Activated CD8-positive, alpha-beta T cell treated with anti-CD3 and anti-CD28 coated beads for 36 hours (primary cell): ENCODE measurements around the gene CYP4F8. TPM values are rescaled to one million over a fixed set of nuclear protein-coding genes. Genes with fewer than 3 reads are reported as not detected.
A peak's percentile ranks its signal among the peaks of the same experiment; 100 is the strongest.

Experiments used
- ATAC-seq: fragments of 200-7000 bp; cut with Tn5 transposase; one replicate; pipeline ENCODE4 v1.10.0; 2021; ENCODE audit warnings: mild to moderate bottlenecking, moderate library complexity
- CTCF ChIA-PET: fragments of 350-600 bp; sonication (Branson Sonifier 250); formaldehyde crosslinking; loops from one replicate; lab custom pipeline; 2021; ENCODE audit warnings: antibody characterized with exemption; lab: Charles Lee
- POLR2A ChIA-PET: fragments of 350-600 bp; sonication (Branson Sonifier 250); formaldehyde crosslinking; loops from one replicate; lab custom pipeline; 2021; ENCODE audit warnings: antibody characterized with exemption; lab: Charles Lee
- DNase-seq: peaks from one replicate; pipeline ENCODE4 v3.0.0-alpha.2; 2020
- H3K27ac Mint-ChIP-seq: one replicate; pipeline ENCODE4 v1.8.0; 2021; ENCODE audit warnings: mild to moderate bottlenecking, mixed read lengths
- H3K27me3 Mint-ChIP-seq: one replicate; pipeline ENCODE4 v1.8.0; 2021; ENCODE audit warnings: mixed read lengths
- H3K36me3 Mint-ChIP-seq: one replicate; pipeline ENCODE4 v1.8.0; 2021; ENCODE audit warnings: low read depth, mixed read lengths
- H3K4me1 Mint-ChIP-seq: one replicate; pipeline ENCODE4 v1.8.0; 2021; ENCODE audit warnings: low read depth, mixed read lengths
- H3K4me3 Mint-ChIP-seq: one replicate; pipeline ENCODE4 v1.8.0; 2021; ENCODE audit warnings: mild to moderate bottlenecking, moderate library complexity, mixed read lengths
- H3K9me3 Mint-ChIP-seq: one replicate; pipeline ENCODE4 v1.8.0; 2021; ENCODE audit warnings: mixed read lengths
- CTCF ChIP-seq: fragments of 200-600 bp; IDR thresholded peaks from one replicate; pipeline ENCODE4 v1.8.0; 2022; ENCODE audit warnings: antibody characterized with exemption, mild to moderate bottlenecking
- intact Hi-C: fragments of 100-400 bp; cut with micrococcal nuclease; formaldehyde crosslinking; loops from one replicate; pipeline ENCODE4 v1.10.0; 2022
- total RNA-seq, 2 experiments: library from RNA; stranded (reverse); gene quantifications; one replicate each; pipeline ENCODE4 v1.2.3, GENCODE V29; 2021

Gene CYP4F8
- total RNA-seq, 2 experiments from 2014 or later: not detected

- CTCF ChIA-PET: no interaction called here
Measured at GRCh38 chr19:15577184-15577771, 37.7 kb upstream of the CYP4F8 start.

GRCh38 chr19:15583346-15583745 is 31.7 kb upstream of the CYP4F8 start:
- Mint-ChIP-seq H3K4me3 (no peak overlapping the region), H3K36me3 (no peaks in the 10 kb centered on the region), H3K4me1 (peaks cover 4% of the 10 kb centered on the region), H3K27ac (no peak overlapping the region), H3K27me3 (peaks cover 12% of the 10 kb centered on the region), H3K9me3 (no peaks in the 10 kb centered on the region)
- POLR2A ChIA-PET: no interaction called here
- DNase-seq: no peak
- intact Hi-C loops: no loop called here
- ATAC-seq: no peak
- no peak for TF ChIP-seq CTCF
- CTCF ChIA-PET: no interaction called here

More at GRCh38 chr19:15577184-15577771, 37.7 kb upstream of the CYP4F8 start:
- no peak overlapping the region for H3K27ac Mint-ChIP-seq
- intact Hi-C loops: no loop called here
- H3K4me3 Mint-ChIP-seq: no peak overlapping the region
- H3K27me3 Mint-ChIP-seq: peaks cover 12% of the 10 kb centered on the region
- no peaks in the 10 kb centered on the region for H3K36me3 Mint-ChIP-seq
- H3K4me1 Mint-ChIP-seq: no peaks in the 10 kb centered on the region
- ATAC-seq: no peak
- no peak for DNase-seq
- POLR2A ChIA-PET: no interaction called here
- TF ChIP-seq CTCF: no peak
- no peaks in the 10 kb centered on the region for H3K9me3 Mint-ChIP-seq

- CTCF ChIA-PET: interaction anchor here (0.7 to 1.0 kb wide), 2 partner anchors 8 to 9 kb away, joined by 3 read pairs; no protein-coding TSS in a partner anchor
- peak overlapping the region; percentile 57 for H3K4me3 Mint-ChIP-seq
Measured at GRCh38 chr19:15584095-15584494, 30.9 kb upstream of the CYP4F8 start.

GRCh38 chr19:15584541-15585115 is 30.4 kb upstream of the CYP4F8 start:
- intact Hi-C loops: no loop called here

More at GRCh38 chr19:15584095-15584494, 30.9 kb upstream of the CYP4F8 start:
- ATAC-seq (no peak), DNase-seq (no peak)
- TF ChIP-seq CTCF: no peak
- intact Hi-C loops: no loop called here
- POLR2A ChIA-PET: no interaction called here
- peaks cover 11% of the 10 kb centered on the region for H3K27me3 Mint-ChIP-seq
- H3K36me3 Mint-ChIP-seq: no peaks in the 10 kb centered on the region
- no peaks in the 10 kb centered on the region for H3K9me3 Mint-ChIP-seq
- no peak overlapping the region for H3K27ac Mint-ChIP-seq
- H3K4me1 Mint-ChIP-seq: peaks cover 4% of the 10 kb centered on the region

More at GRCh38 chr19:15584541-15585115, 30.4 kb upstream of the CYP4F8 start:
- ChIA-PET POLR2A (no interaction called here), CTCF (interaction anchor here (0.7 to 1.0 kb wide), 2 partner anchors 8 to 9 kb away, joined by 3 read pairs; no protein-coding TSS in a partner anchor)
- ATAC-seq (peak; percentile 96), DNase-seq (peak; percentile 92)
- Mint-ChIP-seq H3K27ac (no peak overlapping the region), H3K9me3 (no peaks in the 10 kb centered on the region), H3K4me1 (peaks cover 4% of the 10 kb centered on the region), H3K36me3 (no peaks in the 10 kb centered on the region), H3K27me3 (peaks cover 11% of the 10 kb centered on the region), H3K4me3 (peak overlapping the region; percentile 57)
- TF ChIP-seq CTCF: peak; percentile 98
